CD4-positive, CD25-positive, alpha-beta regulatory T cell (primary cell): Measurements from ENCODE around the gene MAP2K2. TPM values are rescaled to one million over a fixed set of nuclear protein-coding genes. Genes with fewer than 3 reads are reported as not detected.
"Not testable (repeated sequence)": the region's sequence is repeated elsewhere in the genome, so short reads cannot be mapped to it uniquely, and the experiment has no call there.

Experiments
- ATAC-seq, 2 donors: fragments of 150-1000 bp; cut with Tn5 transposase; one replicate each; pipeline ENCODE4 v1.10.0; 2021; ENCODE audit warnings: low read depth in 2 of 2, moderate number of reproducible peaks in 2 of 2, moderate library complexity in 1 of 2
- DNase-seq, 3 donors: peaks; one replicate each; pipeline versions ENCODE4 v3.0.0 to v3.0.0-alpha.2; 2012 to 2022; ENCODE audit warnings: mixed read lengths in 1 of 3
- H3K27ac ChIP-seq: one replicate; pipeline ENCODE4 v1.7.0; 2013; ENCODE audit warnings: mild to moderate bottlenecking, low read length; ENCODE audit not compliant: insufficient read depth, poor library complexity, severe bottlenecking
- H3K27me3 ChIP-seq: one replicate; pipeline ENCODE4 v1.7.0; 2013; ENCODE audit warnings: low read length; ENCODE audit not compliant: control insufficient read depth, insufficient read depth
- H3K36me3 ChIP-seq: one replicate; pipeline ENCODE4 v1.7.0; 2013; ENCODE audit warnings: mild to moderate bottlenecking, low read length, moderate library complexity; ENCODE audit not compliant: control insufficient read depth, insufficient read depth
- H3K4me1 ChIP-seq: 2 replicates; pipeline ENCODE4 v1.7.0; 2013; ENCODE audit warnings: mild to moderate bottlenecking, low read length; ENCODE audit not compliant: insufficient read depth, control insufficient read depth, poor library complexity, severe bottlenecking
- H3K4me3 ChIP-seq: one replicate; pipeline ENCODE4 v1.7.0; 2013; ENCODE audit warnings: low read depth, mild to moderate bottlenecking, low read length, moderate library complexity
- H3K9me3 ChIP-seq, 2 experiments: 1 replicate in 1 of 2; 2 replicates in 1 of 2; pipeline ENCODE4 v1.7.0; 2013; ENCODE audit warnings: low read length in 2 of 2, mild to moderate bottlenecking in 1 of 2, moderate library complexity in 1 of 2; ENCODE audit not compliant: control insufficient read depth in 2 of 2
- H3K27ac Mint-ChIP-seq, 3 donors: one replicate each; pipeline ENCODE4 v1.8.0; 2020 to 2022; ENCODE audit warnings: mild to moderate bottlenecking in 3 of 3, mixed read lengths in 3 of 3, moderate library complexity in 2 of 3
- H3K27me3 Mint-ChIP-seq: one replicate; pipeline ENCODE4 v1.8.0; 2022; ENCODE audit warnings: mild to moderate bottlenecking, mixed read lengths
- H3K36me3 Mint-ChIP-seq: one replicate; pipeline ENCODE4 v1.8.0; 2020; ENCODE audit warnings: mixed read lengths
- H3K4me1 Mint-ChIP-seq, 4 donors: one replicate each; pipeline ENCODE4 v1.8.0; 2020 to 2022; ENCODE audit warnings: mixed read lengths in 4 of 4, mild to moderate bottlenecking in 1 of 4
- H3K4me3 Mint-ChIP-seq, 4 donors: one replicate each; pipeline ENCODE4 v1.8.0; 2020 to 2022; ENCODE audit warnings: mild to moderate bottlenecking in 4 of 4, mixed read lengths in 4 of 4, moderate library complexity in 3 of 4
- H3K9me3 Mint-ChIP-seq, 7 donors: one replicate each; pipeline ENCODE4 v1.8.0; 2020 to 2022; ENCODE audit warnings: mixed read lengths in 7 of 7, mild to moderate bottlenecking in 3 of 7, moderate library complexity in 2 of 7
- polyA plus RNA-seq, 4 donors: library from polyadenylated mRNA; unstranded; fragments of 300-500 nt; fragmentation: Illumina TruSeq; gene quantifications; one replicate each; pipeline ENCODE4 v1.2.3, GENCODE V29; 2021
- total RNA-seq: library from RNA; stranded (reverse); gene quantifications from one replicate; pipeline ENCODE4 v1.2.3, GENCODE V29; 2022

The MAP2K2 gene
- 98.2 TPM for total RNA-seq
- 10 to 100 TPM; 38.5 to 70.2 (median 56.6) TPM for polyA plus RNA-seq

GRCh38 chr19:4123615-4124568 lies at the start of gene MAP2K2:
TSS of gene MAP2K2 (minus strand) at chr19:4124122. CDS start at chr19:4123875, 247 bp downstream.
- peaks cover 3% of the 10 kb centered on the region for H3K36me3 Mint-ChIP-seq

GRCh38 chr19:4172861-4173473 lies 49.0 kb upstream of the MAP2K2 start:
- Histone ChIP-seq H3K4me3 (no peak overlapping the region), H3K9me3 (no peaks in the 10 kb centered on the region), H3K27me3 (no peaks in the 10 kb centered on the region), H3K4me1 (peaks cover 3% of the 10 kb centered on the region), H3K36me3 (no peaks in the 10 kb centered on the region), H3K27ac (no peak overlapping the region)
- peak overlapping the region in 2 of 4 donors; percentile 32 to 61 for H3K4me3 Mint-ChIP-seq
- H3K9me3 Mint-ChIP-seq, result peaks cover 0 to 2% (median 0%) of the 10 kb centered on the region in 7 donors
- ATAC-seq, result peak; percentile 62 to 64
- DNase-seq, result peak; percentile 41 to 65 (median 55)
- H3K27ac Mint-ChIP-seq, result no peak overlapping the region
- peaks cover 8% of the 10 kb centered on the region for H3K36me3 Mint-ChIP-seq
- H3K27me3 Mint-ChIP-seq, result no peaks in the 10 kb centered on the region
- peaks cover 0 to 4% (median 0%) of the 10 kb centered on the region in 4 donors for H3K4me1 Mint-ChIP-seq

More at GRCh38 chr19:4123615-4124568, at the start of gene MAP2K2:
- H3K4me3 ChIP-seq, result peak within 1 kb of the TSS; percentile 78
- Mint-ChIP-seq H3K9me3 (no peaks in the 10 kb centered on the region), H3K27ac (peak within 1 kb of the TSS; percentile 90 to 96 (median 95)), H3K4me1 (peaks cover 0 to 29% (median 16%) of the 10 kb centered on the region in 4 donors), H3K27me3 (no peaks in the 10 kb centered on the region), H3K4me3 (peak within 1 kb of the TSS; percentile 92 to 95 (median 92))
- H3K27me3 ChIP-seq, result no peaks in the 10 kb centered on the region
- H3K9me3 ChIP-seq, result no peaks in the 10 kb centered on the region
- H3K4me1 ChIP-seq, result peaks cover 26% of the 10 kb centered on the region
- peak; percentile 93 to 95 (median 94) for DNase-seq
- peak; percentile 91 to 93 for ATAC-seq
- peak within 1 kb of the TSS; percentile 57 for H3K27ac ChIP-seq
- peaks cover 6% of the 10 kb centered on the region for H3K36me3 ChIP-seq

GRCh38 chr19:4171676-4172075 lies 47.8 kb upstream of the MAP2K2 start:
- peaks cover 5% of the 10 kb centered on the region for H3K27me3 Mint-ChIP-seq
- Histone ChIP-seq H3K36me3 (no peaks in the 10 kb centered on the region), H3K27ac (no peak overlapping the region), H3K4me1 (peaks cover 3% of the 10 kb centered on the region), H3K4me3 (no peak overlapping the region), H3K9me3 (no peaks in the 10 kb centered on the region), H3K27me3 (no peaks in the 10 kb centered on the region)
- H3K4me3 Mint-ChIP-seq, result no peak overlapping the region
- peaks cover 0 to 4% (median 0%) of the 10 kb centered on the region in 4 donors for H3K4me1 Mint-ChIP-seq
- DNase-seq, result no peak
- H3K36me3 Mint-ChIP-seq, result peaks cover 8% of the 10 kb centered on the region
- peaks cover 0 to 2% (median 0%) of the 10 kb centered on the region in 7 donors for H3K9me3 Mint-ChIP-seq
- H3K27ac Mint-ChIP-seq, result peak overlapping the region in 1 of 3 donors; percentile 96
- no peak for ATAC-seq

GRCh38 chr19:4164262-4164661 lies 40.3 kb upstream of the MAP2K2 start:
- no peaks in the 10 kb centered on the region for H3K9me3 ChIP-seq
- DNase-seq (no peak), ATAC-seq (no peak)
- Mint-ChIP-seq H3K27me3 (peaks cover 5% of the 10 kb centered on the region), H3K4me1 (no peaks in the 10 kb centered on the region), H3K36me3 (no peaks in the 10 kb centered on the region), H3K27ac (no peak overlapping the region), H3K9me3 (peaks cover 0 to 2% (median 0%) of the 10 kb centered on the region in 7 donors), H3K4me3 (no peak overlapping the region)
- H3K36me3 ChIP-seq, result no peaks in the 10 kb centered on the region
- H3K4me3 ChIP-seq, result no peak overlapping the region
- no peaks in the 10 kb centered on the region for H3K27me3 ChIP-seq
- H3K27ac ChIP-seq, result no peak overlapping the region
- H3K4me1 ChIP-seq, result no peaks in the 10 kb centered on the region

- H3K36me3 Mint-ChIP-seq, result no peaks in the 10 kb centered on the region
- Histone ChIP-seq H3K4me1 (no peaks in the 10 kb centered on the region), H3K36me3 (no peaks in the 10 kb centered on the region), H3K27me3 (no peaks in the 10 kb centered on the region), H3K9me3 (no peaks in the 10 kb centered on the region), H3K27ac (no peak overlapping the region), H3K4me3 (no peak overlapping the region)
- H3K9me3 Mint-ChIP-seq, result no peaks in the 10 kb centered on the region
- no peak for DNase-seq
- peaks cover 4% of the 10 kb centered on the region for H3K27me3 Mint-ChIP-seq
- H3K4me3 Mint-ChIP-seq, result no peak overlapping the region
- no peak overlapping the region for H3K27ac Mint-ChIP-seq
- ATAC-seq, result no peak
- no peaks in the 10 kb centered on the region for H3K4me1 Mint-ChIP-seq
Measured at GRCh38 chr19:4161415-4162077, 37.6 kb upstream of the MAP2K2 start.

GRCh38 chr19:4157971-4158370 lies 34.0 kb upstream of the MAP2K2 start:
- H3K36me3 Mint-ChIP-seq, ATAC-seq, DNase-seq, H3K9me3 ChIP-seq, H3K4me1 ChIP-seq, H3K36me3 ChIP-seq, H3K9me3 Mint-ChIP-seq, H3K27ac ChIP-seq, H3K4me1 Mint-ChIP-seq, H3K27ac Mint-ChIP-seq, H3K4me3 Mint-ChIP-seq, H3K4me3 ChIP-seq, H3K27me3 ChIP-seq: not testable (repeated sequence)
- H3K27me3 Mint-ChIP-seq, result peaks cover 13% of the 10 kb centered on the region

GRCh38 chr19:4157164-4157563 lies 33.2 kb upstream of the MAP2K2 start:
- H3K27ac Mint-ChIP-seq, result no peak overlapping the region

More at GRCh38 chr19:4157164-4157563, 33.2 kb upstream of the MAP2K2 start:
- Histone ChIP-seq H3K9me3 (no peaks in the 10 kb centered on the region), H3K4me3 (no peak overlapping the region), H3K27me3 (no peaks in the 10 kb centered on the region), H3K27ac (no peak overlapping the region), H3K4me1 (no peaks in the 10 kb centered on the region), H3K36me3 (no peaks in the 10 kb centered on the region)
- DNase-seq, result no peak
- peaks cover 0 to 10% (median 0%) of the 10 kb centered on the region in 4 donors for H3K4me1 Mint-ChIP-seq
- ATAC-seq, result no peak
- H3K27me3 Mint-ChIP-seq, result peaks cover 20% of the 10 kb centered on the region
- no peaks in the 10 kb centered on the region for H3K9me3 Mint-ChIP-seq
- H3K4me3 Mint-ChIP-seq, result no peak overlapping the region
- H3K36me3 Mint-ChIP-seq, result no peaks in the 10 kb centered on the region
